ENCODE results near the gene CLIC5.

Gene CLIC5

GRCh38 chr6:45952546-45952945 lies 63.1 kb downstream of the CLIC5 start:
- no peaks in the 10 kb centered on the region for H3K27me3 ChIP-seq (ENCODE audit: insufficient read depth, low read length, poor library complexity, severe bottlenecking)
- no peaks in the 10 kb centered on the region for H3K4me1 ChIP-seq (ENCODE audit: insufficient read depth, low read length, poor library complexity, severe bottlenecking)
- H3K9ac ChIP-seq (ENCODE audit: low read depth, low read length, poor library complexity, severe bottlenecking), result no peak overlapping the region
- no peaks in the 10 kb centered on the region for H3K79me2 ChIP-seq (ENCODE audit: insufficient read depth, low read length)
- no peaks in the 10 kb centered on the region for H3K36me3 ChIP-seq (ENCODE audit: insufficient read depth, low read length)
- no peak overlapping the region for H2AFZ ChIP-seq (ENCODE audit: low read length)
- H3K4me3 ChIP-seq (ENCODE audit: low read length, poor library complexity, severe bottlenecking), result no peak overlapping the region
- H3F3A ChIP-seq (ENCODE audit: low read depth), result no peaks in the 10 kb centered on the region
- no peaks in the 10 kb centered on the region for H3K9me3 ChIP-seq (ENCODE audit: insufficient read depth, low read depth, low read length)
- H3K9me2 ChIP-seq (replicated peaks; ENCODE audit: low read depth, low read length), result no peaks in the 10 kb centered on the region
- H4K20me1 ChIP-seq (ENCODE audit: insufficient read depth, low read length, poor library complexity, severe bottlenecking), result no peaks in the 10 kb centered on the region
- no peak overlapping the region for H3K4me2 ChIP-seq (ENCODE audit: low read depth, low read length, poor library complexity, severe bottlenecking)
- TF ChIP-seq, protein P1, sequence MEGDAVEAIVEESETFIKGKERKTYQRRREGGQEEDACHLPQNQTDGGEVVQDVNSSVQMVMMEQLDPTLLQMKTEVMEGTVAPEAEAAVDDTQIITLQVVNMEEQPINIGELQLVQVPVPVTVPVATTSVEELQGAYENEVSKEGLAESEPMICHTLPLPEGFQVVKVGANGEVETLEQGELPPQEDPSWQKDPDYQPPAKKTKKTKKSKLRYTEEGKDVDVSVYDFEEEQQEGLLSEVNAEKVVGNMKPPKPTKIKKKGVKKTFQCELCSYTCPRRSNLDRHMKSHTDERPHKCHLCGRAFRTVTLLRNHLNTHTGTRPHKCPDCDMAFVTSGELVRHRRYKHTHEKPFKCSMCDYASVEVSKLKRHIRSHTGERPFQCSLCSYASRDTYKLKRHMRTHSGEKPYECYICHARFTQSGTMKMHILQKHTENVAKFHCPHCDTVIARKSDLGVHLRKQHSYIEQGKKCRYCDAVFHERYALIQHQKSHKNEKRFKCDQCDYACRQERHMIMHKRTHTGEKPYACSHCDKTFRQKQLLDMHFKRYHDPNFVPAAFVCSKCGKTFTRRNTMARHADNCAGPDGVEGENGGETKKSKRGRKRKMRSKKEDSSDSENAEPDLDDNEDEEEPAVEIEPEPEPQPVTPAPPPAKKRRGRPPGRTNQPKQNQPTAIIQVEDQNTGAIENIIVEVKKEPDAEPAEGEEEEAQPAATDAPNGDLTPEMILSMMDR (conservative IDR thresholded peaks at IDR 0.05; ENCODE audit: low read length), result no peak
- no peak for TF ChIP-seq EZH2phosphoT487 (IDR thresholded peaks at IDR 0.05; ENCODE audit: borderline replicate concordance)

GRCh38 chr6:45952168-45952529 lies 63.5 kb downstream of the CLIC5 start:
- Histone ChIP-seq H2AFZ (ENCODE audit: low read length) (no peak overlapping the region), H3K9me2 (replicated peaks; ENCODE audit: low read depth, low read length) (no peaks in the 10 kb centered on the region), H3K9me3 (ENCODE audit: insufficient read depth, low read depth, low read length) (no peaks in the 10 kb centered on the region), H3K4me1 (ENCODE audit: insufficient read depth, low read length, poor library complexity, severe bottlenecking) (no peaks in the 10 kb centered on the region), H3K4me2 (ENCODE audit: low read depth, low read length, poor library complexity, severe bottlenecking) (no peak overlapping the region), H3K9ac (ENCODE audit: low read depth, low read length, poor library complexity, severe bottlenecking) (no peak overlapping the region), H3K27me3 (ENCODE audit: insufficient read depth, low read length, poor library complexity, severe bottlenecking) (no peaks in the 10 kb centered on the region), H3K4me3 (ENCODE audit: low read length, poor library complexity, severe bottlenecking) (no peak overlapping the region), H4K20me1 (ENCODE audit: insufficient read depth, low read length, poor library complexity, severe bottlenecking) (no peaks in the 10 kb centered on the region), H3K79me2 (ENCODE audit: insufficient read depth, low read length) (no peaks in the 10 kb centered on the region), H3F3A (ENCODE audit: low read depth) (no peaks in the 10 kb centered on the region), H3K36me3 (ENCODE audit: insufficient read depth, low read length) (no peaks in the 10 kb centered on the region)
- TF ChIP-seq EZH2phosphoT487 (IDR thresholded peaks at IDR 0.05; ENCODE audit: borderline replicate concordance), result no peak
- TF ChIP-seq, protein P1 (conservative IDR thresholded peaks at IDR 0.05; ENCODE audit: low read length), result no peak

DNA sequence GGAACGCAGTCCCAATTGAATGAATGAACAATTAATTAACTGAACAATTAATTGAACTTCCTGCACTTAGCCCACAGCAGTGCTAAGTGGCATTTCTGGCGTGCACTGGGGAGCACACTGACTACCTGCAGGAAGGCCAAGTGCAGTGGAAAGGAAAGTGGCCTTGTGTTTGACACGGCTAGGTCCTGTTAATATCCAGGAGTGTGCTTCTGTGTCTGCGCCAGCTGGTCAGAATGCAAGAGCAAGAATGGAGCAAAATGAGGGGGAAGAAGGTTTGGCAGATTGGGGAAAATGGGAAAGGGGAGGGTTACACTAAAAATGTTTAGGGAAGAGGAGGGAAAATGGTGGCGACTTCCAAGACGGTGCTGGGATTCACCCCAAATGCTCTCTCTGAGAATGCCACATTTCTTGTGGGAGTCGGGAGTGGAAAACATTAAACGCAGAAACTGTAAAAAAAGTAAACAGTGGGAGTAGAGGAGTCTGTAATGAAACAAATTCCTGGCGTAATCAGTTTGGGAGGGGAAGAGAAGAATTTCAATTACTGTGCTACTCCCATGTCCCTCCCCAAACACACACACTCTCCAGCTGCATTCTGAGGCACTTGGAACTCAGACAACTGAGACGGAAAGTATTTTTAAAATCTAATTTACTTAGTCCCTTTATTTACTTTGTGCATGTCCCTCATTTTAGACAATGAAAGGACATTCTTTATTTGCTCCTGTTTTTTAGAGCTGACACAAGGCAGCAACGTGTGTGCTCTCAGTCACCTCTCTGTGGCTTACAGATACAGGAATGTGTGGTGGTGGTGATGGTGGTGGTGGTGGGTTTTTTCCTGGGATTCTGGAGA lies 64.1 kb downstream of the CLIC5 start:
- Histone ChIP-seq H3K9me2 (replicated peaks; ENCODE audit: low read depth, low read length) (no peaks in the 10 kb centered on the region), H3K4me1 (ENCODE audit: insufficient read depth, low read length, poor library complexity, severe bottlenecking) (no peaks in the 10 kb centered on the region), H3K79me2 (ENCODE audit: insufficient read depth, low read length) (no peaks in the 10 kb centered on the region), H3K9ac (ENCODE audit: low read depth, low read length, poor library complexity, severe bottlenecking) (no peak overlapping the region), H3K4me3 (ENCODE audit: low read length, poor library complexity, severe bottlenecking) (no peak overlapping the region), H3K27me3 (ENCODE audit: insufficient read depth, low read length, poor library complexity, severe bottlenecking) (no peaks in the 10 kb centered on the region), H3F3A (ENCODE audit: low read depth) (no peaks in the 10 kb centered on the region), H2AFZ (ENCODE audit: low read length) (no peak overlapping the region), H3K36me3 (ENCODE audit: insufficient read depth, low read length) (no peaks in the 10 kb centered on the region), H3K4me2 (ENCODE audit: low read depth, low read length, poor library complexity, severe bottlenecking) (no peak overlapping the region), H4K20me1 (ENCODE audit: insufficient read depth, low read length, poor library complexity, severe bottlenecking) (no peaks in the 10 kb centered on the region), H3K9me3 (ENCODE audit: insufficient read depth, low read depth, low read length) (no peaks in the 10 kb centered on the region)
- TF ChIP-seq, protein P1 (conservative IDR thresholded peaks at IDR 0.05; ENCODE audit: low read length), result no peak
- no peak for TF ChIP-seq EZH2phosphoT487 (IDR thresholded peaks at IDR 0.05; ENCODE audit: borderline replicate concordance)
